Right kidney (tissue), 1 donor: ENCODE data around the gene TLE4.
"Not testable (repeated sequence)": the region's sequence is repeated elsewhere in the genome, so short reads cannot be mapped to it uniquely, and the experiment has no call there.

Experiments
- DNase-seq: peaks from one replicate; pipeline ENCODE4 v3.0.0-alpha.2; 2016

The TLE4 gene

DNA sequence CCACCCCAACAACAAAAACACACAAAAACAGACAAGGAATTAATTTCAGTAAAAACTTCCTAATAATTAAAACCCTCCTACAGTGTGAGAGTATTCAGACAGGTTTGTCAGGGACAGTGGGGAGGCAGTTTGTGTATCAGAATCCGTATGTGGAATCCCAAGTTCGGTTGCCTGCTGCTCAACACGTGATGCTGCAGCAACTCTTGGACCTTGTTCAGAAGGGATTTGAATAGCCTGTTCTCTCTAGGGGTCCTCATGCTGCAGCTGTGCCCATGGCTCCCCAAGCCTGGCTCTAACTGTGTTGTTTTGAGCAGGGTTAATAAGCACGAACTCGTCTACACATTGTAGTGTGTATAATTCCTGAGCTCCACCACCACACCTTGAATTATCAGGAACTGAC, 28.7 kb downstream of the TLE4 start:
- no peak for DNase-seq

DNA sequence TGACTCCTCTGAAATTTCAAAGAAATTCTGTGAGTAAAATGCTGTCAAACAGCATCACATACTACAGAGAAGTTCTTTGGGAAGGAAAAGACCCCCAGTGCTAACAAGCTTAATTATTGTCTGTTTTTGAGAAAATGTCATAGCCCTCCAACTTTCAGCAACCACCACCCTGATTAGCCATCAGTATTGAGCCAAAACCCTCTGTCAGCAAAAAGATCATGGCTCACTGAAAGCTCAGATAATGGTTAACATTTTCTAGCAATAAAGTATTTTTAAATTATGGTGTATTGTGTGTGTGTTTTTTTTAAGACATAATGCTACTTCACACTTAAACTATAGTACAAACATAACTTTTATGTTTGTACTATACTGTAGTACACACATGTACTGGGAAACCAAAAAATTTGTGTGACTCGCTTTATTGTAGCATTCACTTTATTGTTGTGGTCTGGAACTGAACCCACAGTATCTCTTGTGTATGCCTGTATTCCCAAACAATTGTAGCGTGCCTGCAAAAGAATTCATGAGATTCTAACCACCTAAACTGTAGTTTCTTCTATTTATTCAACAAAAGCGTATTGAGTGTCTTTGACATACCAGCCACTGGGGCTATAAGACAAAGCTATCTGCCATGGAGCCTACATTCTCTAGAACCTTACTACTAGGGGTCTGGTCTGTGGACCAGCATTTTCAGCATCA, 31.6 kb downstream of the TLE4 start:
- no peak for DNase-seq

DNA sequence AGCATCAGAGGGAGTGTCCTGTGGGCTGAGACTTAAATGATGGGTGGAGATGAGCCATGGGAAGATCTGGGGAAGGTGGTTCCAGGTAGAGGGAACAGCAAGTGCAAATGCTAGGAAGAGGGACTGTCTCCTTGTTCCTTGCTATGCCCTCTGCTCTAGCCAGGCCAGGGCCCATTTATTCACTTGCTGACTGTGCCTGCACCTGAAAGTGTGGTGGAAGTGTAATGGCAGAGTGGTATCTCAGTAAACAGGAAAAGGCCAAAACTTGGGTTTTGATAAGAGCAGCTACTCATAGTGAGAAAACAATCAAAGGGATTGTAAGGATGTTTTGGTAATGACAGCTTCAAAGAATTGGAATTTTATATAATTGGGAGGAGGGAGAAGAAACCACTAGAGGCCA, 32.4 kb downstream of the TLE4 start:
- DNase-seq: no peak

DNA sequence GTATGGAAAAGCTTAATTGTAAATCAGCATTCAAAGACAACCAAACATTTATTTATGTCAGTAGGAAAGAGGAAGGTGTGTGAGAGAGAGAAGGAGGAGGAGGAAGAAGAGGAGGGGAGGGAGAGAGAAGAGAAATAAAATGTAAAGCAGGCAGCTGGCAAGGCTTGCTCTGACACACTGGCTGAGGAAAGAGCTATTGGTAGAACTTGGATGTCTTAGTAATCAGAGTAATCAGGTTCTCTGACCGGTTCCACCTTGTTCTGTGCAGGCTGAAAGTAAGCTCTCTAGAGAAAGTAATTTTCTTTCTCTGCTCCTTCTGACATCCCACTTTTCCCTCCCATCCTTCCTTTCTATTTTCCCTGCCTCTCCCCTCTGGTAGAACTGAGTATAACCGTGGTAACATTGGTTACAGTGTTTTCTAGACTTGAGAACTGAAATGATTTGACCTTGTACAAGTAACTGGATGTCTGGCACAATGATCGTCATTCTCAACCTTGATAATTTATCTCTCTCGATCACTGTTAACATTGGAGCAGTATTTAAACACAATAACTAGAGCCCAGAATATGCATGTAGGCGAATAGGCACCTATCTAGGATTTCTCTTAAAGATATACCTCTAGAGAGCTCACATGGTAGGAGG, 33.3 kb downstream of the TLE4 start:
- no peak for DNase-seq

DNA sequence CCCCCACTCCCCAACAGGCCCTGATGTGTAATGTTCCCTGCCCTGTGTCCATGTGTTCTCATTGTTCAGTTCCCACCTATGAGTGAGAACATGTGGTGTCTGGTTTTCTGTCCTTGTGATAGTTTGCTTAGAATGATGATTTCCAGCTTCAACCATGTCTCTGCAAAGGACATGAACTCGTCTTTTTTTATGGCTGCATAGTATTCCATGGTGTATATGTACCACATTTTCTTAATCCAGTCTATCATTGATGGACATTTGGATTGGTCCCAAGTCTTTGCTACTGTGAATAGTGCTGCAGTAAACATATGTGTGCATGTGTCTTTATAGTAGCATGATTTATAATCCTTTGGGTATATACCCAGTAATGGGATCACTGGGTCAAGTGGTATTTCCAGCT, 34.8 kb downstream of the TLE4 start:
- not testable (repeated sequence) for DNase-seq

DNA sequence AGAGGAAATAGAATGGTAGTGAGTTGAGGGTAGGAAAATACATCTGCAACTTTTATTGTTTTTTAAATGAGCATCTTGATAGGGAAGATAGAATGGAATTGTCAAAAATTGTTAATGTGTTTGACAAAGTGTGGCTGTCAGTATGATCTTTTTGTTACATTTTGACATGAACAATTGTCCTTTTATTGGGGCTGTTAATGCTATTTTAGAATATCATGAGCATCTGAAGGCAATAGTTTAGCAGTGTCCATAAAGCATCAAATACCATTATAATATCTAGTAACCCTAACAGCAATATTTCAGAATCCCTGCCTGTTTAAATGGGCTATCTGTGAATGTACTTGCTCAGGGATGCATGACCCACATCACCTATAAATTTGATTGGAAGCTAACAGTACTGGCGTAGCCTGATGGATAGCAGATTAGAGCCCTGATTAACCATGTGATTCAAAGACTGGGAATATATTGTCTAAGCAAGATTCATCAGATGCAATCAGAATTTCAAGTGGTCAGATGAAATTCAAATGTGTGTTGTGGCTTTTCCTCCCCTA, 37.8 kb downstream of the TLE4 start:
- no peak for DNase-seq

DNA sequence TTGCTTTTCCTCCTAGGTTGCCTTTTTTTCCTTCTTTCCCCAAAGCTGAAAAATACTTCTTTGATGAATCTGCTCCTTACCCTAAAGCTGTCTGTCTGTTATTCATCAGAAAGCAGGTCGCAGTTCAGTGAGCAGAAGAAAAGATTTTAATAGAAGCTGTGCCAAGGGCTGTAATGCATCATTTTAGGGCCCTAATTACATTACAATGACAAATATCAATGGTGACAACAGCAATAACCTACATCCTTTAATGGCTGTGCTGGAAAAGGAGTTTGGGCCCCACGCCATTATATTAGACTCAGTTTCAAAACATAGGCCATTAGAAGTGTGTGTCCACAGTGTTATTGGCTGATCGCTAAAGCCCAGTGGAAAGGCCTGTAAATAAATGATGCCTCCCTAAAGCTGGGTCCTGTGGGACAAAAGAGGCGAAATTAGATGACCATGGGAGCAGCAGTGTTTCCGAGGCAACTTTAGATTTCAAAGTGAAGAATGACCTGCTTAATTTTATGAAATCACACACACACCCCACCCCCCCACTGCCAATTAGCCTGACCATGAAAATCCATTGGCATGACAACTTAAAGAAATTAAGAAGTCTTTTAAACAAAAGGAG, 38.4 kb downstream of the TLE4 start:
- DNase-seq: no peak

DNA sequence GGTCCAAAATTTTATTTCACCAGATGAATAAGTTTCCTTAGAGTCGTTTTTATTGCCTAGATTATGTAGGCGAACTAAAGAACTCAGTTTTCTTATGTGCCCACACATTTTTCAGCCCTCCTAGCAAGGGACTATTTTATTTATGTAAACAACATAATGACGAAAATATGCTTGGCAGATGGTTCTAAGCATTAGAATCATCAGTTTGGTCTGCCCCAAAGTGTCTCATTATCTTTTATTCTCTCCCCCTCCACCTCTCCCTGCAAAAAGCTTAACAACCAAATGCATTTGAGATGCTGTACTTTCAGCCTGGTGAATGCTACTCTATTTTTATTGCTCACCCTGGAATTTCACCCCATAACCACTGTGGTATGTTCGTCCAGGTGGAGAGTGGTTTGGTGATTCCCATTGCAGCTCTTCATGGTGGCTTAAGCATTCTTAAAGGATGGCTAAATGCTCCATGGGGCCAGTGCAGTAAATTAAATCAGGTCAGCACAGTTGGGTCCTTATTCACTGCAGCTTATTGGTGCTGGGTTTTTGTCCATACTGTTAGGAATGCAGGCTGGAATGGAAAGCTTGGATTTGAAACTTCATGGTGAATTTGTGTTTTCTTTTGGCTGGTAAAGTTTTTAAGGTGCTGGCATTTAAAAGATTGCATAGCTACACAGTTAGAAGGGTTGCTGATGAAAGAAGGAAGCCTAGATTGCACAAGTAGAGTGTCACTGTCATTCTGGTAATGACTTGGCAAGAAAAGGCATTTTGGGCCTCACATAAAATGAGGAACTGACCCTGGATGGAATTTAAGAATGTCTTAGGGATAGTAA, 39.2 kb downstream of the TLE4 start:
- no peak for DNase-seq

DNA sequence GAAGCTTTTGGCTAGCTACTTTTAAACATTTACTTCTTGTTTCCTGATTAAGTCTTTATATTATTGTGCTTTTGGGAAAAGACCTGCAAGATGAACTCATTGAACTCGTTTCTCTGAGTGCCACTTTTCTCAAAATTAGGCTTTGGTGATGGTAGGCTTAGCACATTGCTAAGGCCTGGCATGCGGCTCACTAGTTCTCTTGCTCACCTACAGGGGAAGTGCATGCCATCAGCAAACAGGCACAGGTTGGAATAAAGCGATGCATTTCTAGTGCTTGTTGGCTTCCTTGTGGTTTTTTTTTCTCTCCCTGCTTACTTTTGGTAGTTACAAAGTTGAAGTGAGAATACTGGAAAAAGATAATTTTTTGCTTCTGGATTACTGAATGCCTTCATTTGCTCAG, 41.4 kb downstream of the TLE4 start:
- DNase-seq: no peak

DNA sequence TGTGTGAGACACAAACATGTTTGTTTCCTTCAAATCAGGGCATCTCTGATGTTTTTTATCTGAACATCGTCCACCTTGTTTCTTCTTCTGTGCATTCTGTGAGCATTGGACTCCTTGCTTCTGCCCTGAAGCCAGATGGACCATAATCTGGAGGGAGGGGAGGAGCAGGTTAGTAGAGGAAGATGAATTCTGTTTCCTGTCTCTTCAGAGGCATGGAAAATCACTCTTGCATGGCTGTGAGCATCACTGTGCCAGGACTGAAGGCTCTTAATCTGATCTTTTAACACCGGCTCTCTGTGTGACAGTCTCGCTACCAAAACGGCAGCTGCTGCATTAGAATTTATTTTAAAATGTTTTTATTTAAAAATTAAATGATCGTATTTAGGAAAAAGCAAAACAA, 43.3 kb downstream of the TLE4 start:
- DNase-seq: no peak

DNA sequence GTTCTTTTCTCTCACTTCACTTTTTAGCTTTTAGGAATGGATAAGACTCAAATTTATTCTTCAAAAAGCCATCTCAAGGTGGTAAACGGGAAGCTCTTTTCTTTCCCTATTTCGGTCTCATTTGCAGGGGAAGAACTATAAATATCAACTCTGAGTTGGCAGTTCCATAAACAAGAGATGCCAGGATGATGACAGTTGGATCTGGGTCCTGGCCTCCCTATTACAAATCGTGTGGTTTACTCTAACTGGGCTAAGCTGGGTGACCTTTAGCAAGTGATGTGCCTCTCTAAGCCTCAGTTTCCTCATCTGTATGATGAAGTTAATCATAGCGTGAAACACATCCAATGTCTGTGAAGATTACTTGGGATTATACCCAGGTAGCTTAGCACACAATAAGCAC, 44.2 kb downstream of the TLE4 start:
- no peak for DNase-seq

DNA sequence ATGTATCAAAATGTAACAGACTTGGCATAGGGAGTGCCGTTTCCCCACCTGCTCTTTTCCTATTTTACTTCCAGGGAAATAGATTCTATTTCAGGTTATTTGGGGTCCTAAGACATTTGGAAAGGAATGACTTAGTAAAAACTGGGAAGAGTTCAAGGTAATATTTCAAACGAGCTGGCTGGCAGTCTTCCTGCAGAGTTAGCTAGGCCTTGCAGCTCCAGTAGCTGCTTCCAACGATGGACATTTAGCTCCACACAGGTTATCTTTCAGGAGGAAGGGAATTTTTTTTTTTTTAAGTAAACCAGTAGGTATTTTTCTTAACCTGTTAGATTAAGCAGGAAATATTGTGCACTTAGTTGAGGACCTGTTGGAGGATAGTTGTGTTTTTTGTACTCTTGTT, 45.2 kb downstream of the TLE4 start:
- no peak for DNase-seq

DNA sequence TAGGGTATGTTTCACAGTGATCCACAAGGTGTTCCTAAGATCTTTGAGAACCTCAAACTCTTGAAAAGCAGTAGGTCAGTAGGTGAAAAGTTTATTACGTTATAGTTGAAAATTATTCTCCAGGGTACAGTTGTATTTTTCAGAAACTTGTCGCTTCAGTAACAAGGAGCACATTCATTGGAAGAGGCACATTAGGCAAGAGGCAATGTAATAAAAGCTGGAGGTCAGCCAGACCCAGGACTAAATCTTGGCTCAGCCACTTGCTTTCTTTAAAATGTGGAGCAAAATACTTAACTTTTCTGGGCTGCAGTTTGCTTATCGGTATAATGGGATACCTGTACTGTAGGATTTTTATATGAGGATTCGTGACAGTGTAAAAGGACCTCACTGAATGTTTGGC, 45.6 kb downstream of the TLE4 start:
- DNase-seq: no peak

DNA sequence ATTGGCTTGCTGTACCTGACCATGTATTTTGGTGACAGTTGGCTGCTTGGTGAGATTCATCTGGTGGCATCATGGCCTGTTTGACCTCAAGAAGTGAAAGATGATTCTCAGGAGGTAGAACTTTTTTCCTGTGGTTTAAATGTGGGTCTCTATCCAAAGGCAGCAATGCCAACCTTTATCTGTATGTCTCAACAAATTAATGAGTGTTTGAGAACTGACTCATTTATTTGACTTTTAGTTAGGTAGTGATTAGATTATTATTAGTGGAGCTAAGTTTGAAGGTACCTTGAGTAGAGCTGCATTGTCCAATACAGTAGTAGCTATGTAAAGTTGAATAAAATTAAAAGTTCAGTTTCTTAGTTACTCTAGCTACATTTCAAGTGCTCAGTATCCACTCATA, 48.2 kb downstream of the TLE4 start:
- no peak for DNase-seq

DNA sequence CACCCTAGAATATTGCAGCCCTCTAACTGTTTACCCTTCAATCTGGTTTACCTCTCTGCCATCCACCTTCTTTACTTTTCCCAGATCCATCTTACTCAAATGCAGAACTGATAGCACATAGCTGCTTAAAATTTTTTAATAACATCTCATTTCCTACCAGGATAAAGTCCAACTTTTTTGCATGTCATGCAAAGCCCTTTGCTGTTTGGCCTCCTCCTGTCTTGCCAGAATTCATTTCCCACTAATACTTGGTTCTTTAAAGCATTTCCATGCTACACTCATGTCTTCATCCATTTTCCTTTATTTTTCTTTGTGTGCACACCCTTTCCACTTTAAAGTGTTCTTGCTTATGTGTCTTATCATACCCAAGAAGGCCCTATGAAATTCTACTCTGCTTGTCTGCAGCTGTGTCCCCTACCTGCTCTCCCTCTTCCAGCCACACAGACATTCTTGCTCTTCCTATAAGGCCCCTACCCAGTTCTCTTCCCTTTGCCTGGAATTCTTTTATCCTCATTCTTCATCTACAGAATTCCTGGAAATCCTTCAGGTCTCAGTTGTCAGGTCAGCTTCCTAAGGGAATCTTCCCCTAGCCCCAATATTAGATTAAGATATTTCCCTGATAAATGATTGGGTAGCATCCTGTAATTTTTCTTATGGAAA, 50.3 kb downstream of the TLE4 start:
- DNase-seq: no peak

DNA sequence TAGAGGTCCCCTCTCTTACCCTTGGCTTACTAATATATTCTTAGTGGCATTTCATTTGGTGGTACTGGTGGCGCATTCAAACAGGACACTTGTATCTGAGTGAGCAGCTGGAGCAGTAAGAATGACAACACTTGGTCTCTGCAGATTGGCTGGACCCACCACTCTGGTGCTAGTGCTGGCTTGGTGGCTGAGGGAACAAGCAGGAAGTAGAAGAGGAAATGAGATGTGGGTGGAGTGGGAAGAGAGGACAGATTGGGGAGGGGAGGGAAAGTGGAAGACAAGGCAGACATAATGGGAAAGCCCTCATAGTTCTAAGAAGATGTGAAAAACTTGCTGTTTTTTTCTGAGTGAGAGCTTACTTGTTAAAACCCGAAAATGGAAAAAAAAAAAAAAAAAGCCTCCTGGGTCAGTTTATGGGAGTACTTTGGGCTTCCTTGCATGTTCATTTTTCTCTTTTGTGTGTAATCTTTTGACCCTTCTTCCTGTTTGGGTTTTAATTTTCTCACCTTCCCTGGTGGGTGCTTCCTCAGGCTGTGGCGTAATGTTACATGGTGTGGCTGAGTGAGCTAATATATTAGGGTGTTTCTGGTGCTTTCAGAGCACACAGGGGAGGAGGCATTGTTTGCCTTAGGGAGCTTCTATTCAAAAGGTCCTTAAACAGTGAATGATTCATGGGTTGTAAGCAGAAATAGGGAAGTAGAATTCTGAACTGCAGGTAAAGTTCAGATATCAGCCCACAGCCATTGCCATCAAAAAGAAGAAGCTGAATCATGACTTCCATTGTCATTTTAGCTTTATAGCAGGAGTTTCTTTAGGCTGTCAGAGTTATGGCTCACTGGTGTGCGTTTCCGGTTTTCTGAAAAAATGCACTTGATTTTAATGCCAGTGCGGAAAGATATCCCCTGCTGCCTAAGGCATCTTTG, 52.3 kb downstream of the TLE4 start:
- peak; percentile 31 for DNase-seq

DNA sequence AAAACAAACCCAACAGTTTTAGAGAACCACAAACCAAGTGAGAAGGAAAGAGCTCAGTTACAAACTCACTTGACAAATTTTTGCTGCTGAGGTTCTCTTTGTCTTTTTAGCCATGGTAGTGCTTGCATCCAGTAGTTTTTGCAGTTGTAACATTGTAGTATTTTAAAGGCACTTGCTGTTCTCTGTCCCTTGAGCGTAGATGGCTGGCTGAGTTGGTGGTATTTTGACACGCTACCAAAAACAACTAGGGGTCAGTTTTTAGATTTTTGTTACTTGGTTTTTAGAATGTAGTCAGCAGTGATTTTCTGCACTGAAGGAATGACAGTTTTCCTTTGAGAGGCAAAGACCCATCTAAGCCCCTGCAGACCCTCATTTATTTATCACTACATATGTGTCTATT, 58.0 kb downstream of the TLE4 start:
- DNase-seq: no peak

DNA sequence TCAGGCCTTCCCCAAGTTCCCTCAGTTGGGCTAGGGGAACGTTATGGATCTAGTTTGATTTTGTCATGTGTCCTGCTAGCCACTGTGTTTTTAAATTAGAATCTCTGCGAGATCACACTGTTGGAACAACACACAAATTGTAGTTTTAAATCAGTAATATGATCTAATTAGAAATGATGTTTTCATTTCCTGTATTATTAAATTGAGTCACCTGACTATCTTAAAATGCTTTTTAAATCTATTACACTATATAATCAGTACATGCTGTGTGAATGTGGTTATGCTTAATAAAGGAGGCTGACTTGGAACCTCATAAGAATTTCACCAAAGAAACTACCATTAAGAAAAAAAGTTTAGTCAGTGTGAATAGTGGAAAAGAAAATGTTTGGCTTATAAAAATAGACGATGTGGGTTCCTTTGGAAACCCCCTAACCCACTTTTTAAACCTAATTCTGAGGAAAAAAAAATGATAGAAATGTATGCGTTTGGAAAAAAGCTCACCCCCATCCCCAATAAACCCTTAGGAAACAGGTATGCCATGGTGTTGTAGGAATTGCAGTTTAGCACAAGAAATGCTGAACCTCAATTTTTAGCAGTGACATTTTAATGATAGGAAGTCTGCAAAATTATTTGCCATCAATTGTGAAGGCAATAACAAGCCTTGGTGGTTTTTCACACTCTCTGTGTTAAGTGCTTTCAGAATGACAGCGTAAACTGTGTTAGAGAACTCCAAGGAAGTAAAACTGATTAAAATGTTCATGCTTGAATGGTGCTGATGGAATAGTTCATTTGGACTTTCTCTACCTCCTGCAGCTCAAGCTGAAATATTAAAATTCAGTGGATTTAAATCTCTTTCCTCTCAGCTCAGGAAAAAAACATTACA, 59.0 kb downstream of the TLE4 start:
- DNase-seq: no peak

DNA sequence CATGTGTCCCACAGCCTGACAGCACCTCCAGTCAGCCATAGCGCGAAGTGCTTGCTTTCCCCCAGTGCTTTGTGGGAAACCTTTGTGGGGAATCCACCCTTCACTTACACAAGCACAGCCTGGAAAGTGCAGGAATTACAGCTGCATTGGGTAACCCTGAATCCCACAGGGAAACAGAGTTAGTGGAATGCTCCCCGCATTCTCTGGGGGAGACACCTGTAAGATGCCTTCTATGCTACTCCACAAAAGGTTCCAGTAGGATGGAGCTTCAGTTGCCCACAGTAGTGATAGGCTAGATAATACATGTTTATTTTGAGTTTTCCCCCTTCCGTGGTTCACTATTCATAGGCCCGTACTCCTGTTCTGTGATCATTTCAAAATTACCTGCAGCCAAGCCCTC, 60.3 kb downstream of the TLE4 start:
- no peak for DNase-seq

DNA sequence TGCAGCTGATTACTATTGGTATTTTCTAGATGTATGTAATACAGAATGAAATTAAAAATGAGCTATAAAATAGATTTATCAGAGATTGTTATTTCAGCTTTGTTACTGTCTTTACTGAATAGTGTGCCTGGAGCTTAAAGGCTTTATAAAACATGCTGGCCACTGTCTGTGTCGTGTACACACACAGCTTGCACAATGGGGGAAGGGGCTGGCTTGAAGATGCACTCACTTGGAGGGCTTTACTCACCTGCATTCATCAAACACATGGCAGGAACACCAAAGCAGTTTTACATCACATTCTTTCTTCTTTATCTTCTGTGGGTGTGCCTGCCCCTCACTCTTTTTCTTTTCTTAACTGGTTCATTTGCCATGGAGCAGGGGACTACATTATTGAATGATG, 60.9 kb downstream of the TLE4 start:
- no peak for DNase-seq
